NT2/D1 (cell line): ENCODE measurements around the gene CELF5.
A peak's percentile ranks its signal among the peaks of the same experiment; 100 is the strongest.
"Not testable (repeated sequence)": the region's sequence is repeated elsewhere in the genome, so short reads cannot be mapped to it uniquely, and the experiment has no call there.

Experiments
- DNase-seq: peaks from one replicate; pipeline ENCODE4 v3.0.0-alpha.2; 2011; ENCODE audit warnings: low read depth, low spot score
- H3K27me3 ChIP-seq: 2 replicates; pipeline ENCODE4 v1.6.0; 2011; ENCODE audit warnings: mild to moderate bottlenecking; ENCODE audit not compliant: insufficient read length, insufficient read depth
- H3K36me3 ChIP-seq: 2 replicates; pipeline ENCODE4 v1.6.1; 2011; ENCODE audit warnings: mild to moderate bottlenecking, low read length, mixed read lengths; ENCODE audit not compliant: insufficient read depth, insufficient read length
- H3K4me1 ChIP-seq: 2 replicates; pipeline ENCODE4 v1.5.1; 2011; ENCODE audit not compliant: insufficient read depth, insufficient read length
- H3K4me3 ChIP-seq: 2 replicates; pipeline ENCODE4 v1.5.1; 2011; ENCODE audit warnings: low read depth; ENCODE audit not compliant: insufficient read length
- H3K9ac ChIP-seq: 2 replicates; pipeline ENCODE4 v1.6.0; 2011; ENCODE audit warnings: low read depth; ENCODE audit not compliant: insufficient read length
- H3K9me3 ChIP-seq: 2 replicates; pipeline ENCODE4 v1.5.1; 2011; ENCODE audit warnings: mild to moderate bottlenecking, low read length; ENCODE audit not compliant: insufficient read depth
- SUZ12 ChIP-seq: IDR thresholded peaks from 2 replicates; pipeline ENCODE4 v1.6.1; 2011; ENCODE audit not compliant: insufficient read length, insufficient read depth; ENCODE audit errors: extremely low read depth
- YY1 ChIP-seq: IDR thresholded peaks from 2 replicates; pipeline ENCODE4 v1.6.1; 2011; ENCODE audit not compliant: insufficient read length, insufficient read depth
- ZNF274 ChIP-seq: IDR thresholded peaks from 2 replicates; pipeline ENCODE4 v1.6.1; 2011; ENCODE audit warnings: mild to moderate bottlenecking, low read depth, low read length

The CELF5 gene

GRCh38 chr19:3298853-3299449, 74.5 kb downstream of the CELF5 start:
- Histone ChIP-seq H3K4me3 (no peak overlapping the region), H3K27me3 (no peaks in the 10 kb centered on the region), H3K4me1 (peaks cover 3% of the 10 kb centered on the region), H3K36me3 (no peaks in the 10 kb centered on the region), H3K9ac (no peak overlapping the region), H3K9me3 (peaks cover 9% of the 10 kb centered on the region; the same call in 1 of the 2 replicates)
- DNase-seq: no peak
- TF ChIP-seq YY1 (no peak), ZNF274 (no peak), SUZ12 (no peak)

GRCh38 chr19:3300566-3300965, 76.1 kb downstream of the CELF5 start:
- H3K27me3 ChIP-seq, H3K4me3 ChIP-seq, H3K4me1 ChIP-seq, H3K36me3 ChIP-seq, DNase-seq, H3K9me3 ChIP-seq, H3K9ac ChIP-seq: not testable (repeated sequence)

DNA sequence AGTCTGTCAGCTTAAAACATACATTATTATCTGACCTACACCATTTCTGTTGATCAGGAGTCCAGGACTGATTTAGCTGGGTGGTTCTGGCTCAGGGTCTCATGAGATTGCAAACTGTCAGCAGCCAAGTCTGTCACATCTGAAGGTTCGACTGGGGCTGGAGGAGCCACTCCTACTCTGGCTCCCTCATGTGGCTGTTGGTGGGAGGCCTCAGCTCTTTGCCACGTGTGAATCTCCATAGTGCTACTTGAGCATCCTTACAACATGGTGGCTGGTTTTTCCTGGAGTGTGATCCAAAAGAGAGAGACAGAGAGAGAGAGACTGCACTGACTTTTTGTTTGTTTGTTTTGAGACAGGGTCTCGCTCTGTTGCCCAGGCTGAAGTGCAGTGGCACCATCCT, 78.3 kb downstream of the CELF5 start:
- H3K27me3 ChIP-seq: no peaks in the 10 kb centered on the region
- DNase-seq: no peak
- TF ChIP-seq SUZ12 (no peak), YY1 (no peak), ZNF274 (no peak)
- no peaks in the 10 kb centered on the region for H3K36me3 ChIP-seq
- H3K4me3 ChIP-seq: no peak overlapping the region
- H3K9me3 ChIP-seq: peaks cover 9% of the 10 kb centered on the region; the same call in 1 of the 2 replicates
- H3K4me1 ChIP-seq: no peaks in the 10 kb centered on the region
- no peak overlapping the region for H3K9ac ChIP-seq

- Histone ChIP-seq H3K4me1 (no peaks in the 10 kb centered on the region), H3K27me3 (peaks cover 19% of the 10 kb centered on the region), H3K4me3 (no peak overlapping the region), H3K9me3 (peaks cover 9% of the 10 kb centered on the region; the same call in 1 of the 2 replicates), H3K36me3 (no peaks in the 10 kb centered on the region), H3K9ac (no peak overlapping the region)
- TF ChIP-seq SUZ12 (no peak), YY1 (no peak), ZNF274 (no peak)
- DNase-seq: peak; percentile 65
Measured at GRCh38 chr19:3304871-3305423, 80.5 kb downstream of the CELF5 start.

DNA sequence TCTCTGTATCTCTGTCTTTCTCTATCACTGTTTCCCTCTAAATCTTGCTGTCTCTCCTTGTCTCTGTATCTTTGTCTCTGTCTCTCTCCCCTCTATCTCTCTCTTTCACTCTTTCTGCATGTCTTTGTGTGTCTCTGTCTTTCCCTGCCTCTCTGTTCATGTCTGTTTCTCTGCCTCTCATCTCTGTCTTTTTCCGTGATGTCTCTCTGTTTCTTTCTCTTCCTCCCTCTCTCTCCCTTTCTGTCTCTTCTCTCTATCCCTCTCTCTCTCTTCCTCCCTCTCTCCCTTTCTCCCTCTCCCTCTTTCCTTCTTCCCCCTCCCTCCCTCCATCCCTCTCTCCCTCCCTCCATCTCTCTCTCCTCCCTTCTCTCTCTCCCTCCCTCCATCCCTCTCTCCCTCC, 85.3 kb downstream of the CELF5 start:
- Histone ChIP-seq H3K9ac (no peak overlapping the region), H3K4me1 (no peaks in the 10 kb centered on the region), H3K4me3 (no peak overlapping the region), H3K36me3 (no peaks in the 10 kb centered on the region), H3K9me3 (no peaks in the 10 kb centered on the region), H3K27me3 (peaks cover 39% of the 10 kb centered on the region)
- no peak for DNase-seq
- TF ChIP-seq YY1 (no peak), SUZ12 (no peak), ZNF274 (no peak)

DNA sequence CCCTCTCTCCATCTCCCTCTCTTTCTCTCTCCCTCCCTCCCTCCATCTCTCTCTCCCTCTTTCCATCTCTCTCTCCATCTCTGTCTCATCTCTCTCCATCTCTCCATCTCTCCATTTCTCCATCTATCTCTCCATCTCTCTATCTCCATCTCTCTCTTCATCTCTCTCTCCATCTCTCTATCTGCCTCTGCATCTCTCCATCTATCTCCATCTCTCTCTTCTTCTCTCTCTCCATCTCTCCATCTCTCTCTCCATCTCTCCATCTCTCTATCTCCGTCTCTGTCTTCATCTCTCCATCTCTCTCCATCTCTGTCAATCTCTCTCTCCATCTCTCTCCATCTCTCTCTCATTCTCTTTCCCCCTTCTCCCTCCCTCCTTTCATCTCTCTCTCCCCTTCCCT, 85.8 kb downstream of the CELF5 start:
- Histone ChIP-seq H3K4me1 (no peaks in the 10 kb centered on the region), H3K27me3 (peaks cover 39% of the 10 kb centered on the region), H3K9ac (no peak overlapping the region), H3K36me3 (no peaks in the 10 kb centered on the region), H3K4me3 (no peak overlapping the region), H3K9me3 (no peaks in the 10 kb centered on the region)
- TF ChIP-seq SUZ12 (no peak), YY1 (no peak), ZNF274 (no peak)
- no peak for DNase-seq

GRCh38 chr19:3310711-3311110, 86.2 kb downstream of the CELF5 start:
- H3K9me3 ChIP-seq: no peaks in the 10 kb centered on the region
- DNase-seq: no peak
- H3K27me3 ChIP-seq: peaks cover 39% of the 10 kb centered on the region
- TF ChIP-seq ZNF274 (no peak), YY1 (no peak), SUZ12 (no peak)
- no peak overlapping the region for H3K4me3 ChIP-seq
- no peaks in the 10 kb centered on the region for H3K4me1 ChIP-seq
- no peaks in the 10 kb centered on the region for H3K36me3 ChIP-seq
- no peak overlapping the region for H3K9ac ChIP-seq
